ENCODE results near the gene GRIK1.

DNA sequence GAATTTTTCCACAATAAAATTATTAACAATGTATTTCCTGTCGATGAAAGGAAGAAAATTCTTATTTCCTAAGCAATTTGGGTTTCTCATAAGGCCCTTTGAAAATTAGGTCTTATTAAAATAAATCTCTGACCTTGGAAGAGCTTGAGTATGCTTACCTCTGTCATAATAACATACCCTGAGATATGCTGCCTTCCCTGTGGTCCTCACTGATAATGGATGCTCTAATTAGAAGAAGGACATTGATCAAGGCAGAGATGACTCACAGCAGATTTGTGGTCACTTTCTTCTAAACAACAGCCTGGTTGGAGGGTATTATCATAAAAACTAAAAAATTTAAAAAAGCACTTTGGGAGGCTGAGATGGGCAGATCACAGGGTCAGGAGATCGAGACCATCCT lies 217.8 kb downstream of the GRIK1 start:
- TF ChIP-seq EZH2 (IDR thresholded peaks at IDR 0.05; ENCODE audit: insufficient read depth, poor library complexity, severe bottlenecking) (no peak), EZH2phosphoT487 (IDR thresholded peaks at IDR 0.05; ENCODE audit: insufficient read depth, low read depth) (no peak)
